ENCODE data around the gene SLC12A7.
"Not testable (repeated sequence)": the region's sequence is repeated elsewhere in the genome, so short reads cannot be mapped to it uniquely, and the experiment has no call there.

The SLC12A7 gene

GRCh38 chr5:1100664-1101574 is 10.9 kb downstream of the SLC12A7 start:
- TF ChIP-seq CTCF (IDR thresholded peaks at IDR 0.05; ENCODE audit: low read depth, low read length) = no peak

GRCh38 chr5:1099926-1100663 is 11.8 kb downstream of the SLC12A7 start:
- no peak overlapping the region for H3K4me3 ChIP-seq (ENCODE audit: low read depth, low read length)
- TF ChIP-seq CTCF (IDR thresholded peaks at IDR 0.05; ENCODE audit: low read depth, low read length) = no peak

More at GRCh38 chr5:1100664-1101574, 10.9 kb downstream of the SLC12A7 start:
- no peak overlapping the region for H3K4me3 ChIP-seq (ENCODE audit: low read depth, low read length)

- no peak for TF ChIP-seq CTCF (IDR thresholded peaks at IDR 0.05; ENCODE audit: low read depth, low read length)
- H3K4me3 ChIP-seq (ENCODE audit: low read depth, low read length) = no peak overlapping the region
Observed at GRCh38 chr5:1098986-1099597, 12.8 kb downstream of the SLC12A7 start.

GRCh38 chr5:1097988-1098385 is 13.9 kb downstream of the SLC12A7 start:
- H3K4me3 ChIP-seq (ENCODE audit: low read depth, low read length) = not testable (repeated sequence)

- no peak for TF ChIP-seq CTCF (IDR thresholded peaks at IDR 0.05; ENCODE audit: low read depth, low read length)
- H3K4me3 ChIP-seq (ENCODE audit: low read depth, low read length) = no peak overlapping the region
Observed at GRCh38 chr5:1097381-1097987, 14.4 kb downstream of the SLC12A7 start.

- no peak overlapping the region for H3K4me3 ChIP-seq (ENCODE audit: low read depth, low read length)
- no peak for TF ChIP-seq CTCF (IDR thresholded peaks at IDR 0.05; ENCODE audit: low read depth, low read length)
Observed at GRCh38 chr5:1096838-1097237, 15.0 kb downstream of the SLC12A7 start.

GRCh38 chr5:1095990-1096363 is 15.9 kb downstream of the SLC12A7 start:
- no peak overlapping the region for H3K4me3 ChIP-seq (ENCODE audit: low read depth, low read length)
- no peak for TF ChIP-seq CTCF (IDR thresholded peaks at IDR 0.05; ENCODE audit: low read depth, low read length)
